ENCODE measurements around the gene GABBR1.

The GABBR1 gene

DNA sequence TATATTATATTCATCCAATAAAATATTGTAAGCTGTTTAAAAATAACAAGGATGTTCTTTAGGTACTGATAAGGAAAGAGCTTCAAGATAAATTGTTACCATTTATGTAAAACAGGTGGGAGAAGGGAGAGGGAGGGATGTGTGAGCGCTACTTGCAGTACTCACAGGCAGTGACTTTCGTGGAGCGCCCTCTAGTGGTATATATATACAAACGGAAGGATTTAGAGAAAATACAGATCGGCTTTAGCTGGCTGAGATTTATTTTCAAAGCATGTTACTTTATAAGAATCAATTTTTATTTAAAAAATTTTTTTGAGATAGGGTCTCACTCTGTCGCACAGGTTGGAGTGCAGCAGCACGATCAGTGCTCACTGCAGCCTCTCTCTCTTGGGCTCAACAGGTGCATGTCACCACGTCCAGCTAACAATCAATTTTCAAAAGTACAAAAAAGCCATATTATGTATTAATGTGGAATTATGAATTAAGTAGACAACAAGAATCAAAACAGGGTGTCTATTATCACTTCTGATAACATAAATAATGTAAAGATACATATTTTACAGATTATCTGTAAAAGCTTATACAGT lies 20.6 kb upstream of the GABBR1 start:
- DNase-seq = peak in 17 of 51 donors; percentile 8 to 86 (median 31)

DNA sequence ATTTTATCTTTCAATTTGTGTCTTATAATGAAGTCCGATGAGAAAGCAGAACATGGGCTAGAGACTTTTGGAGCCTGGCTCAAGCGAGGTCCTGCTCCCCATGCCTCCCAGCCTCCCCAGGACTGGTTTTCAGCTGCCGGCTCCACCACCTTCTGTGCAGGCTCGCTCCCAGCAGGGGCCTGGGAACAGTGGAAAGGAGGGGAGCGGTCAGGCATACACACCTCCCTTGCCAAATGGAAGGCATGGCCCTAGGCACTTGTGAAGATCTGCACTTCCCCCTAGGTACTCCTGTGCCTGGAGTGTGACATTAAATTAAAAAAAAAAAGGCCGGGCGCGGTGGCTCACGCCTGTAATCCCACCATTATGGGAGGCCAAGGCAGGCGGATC lies 19.2 kb upstream of the GABBR1 start:
- no peak for DNase-seq

DNA sequence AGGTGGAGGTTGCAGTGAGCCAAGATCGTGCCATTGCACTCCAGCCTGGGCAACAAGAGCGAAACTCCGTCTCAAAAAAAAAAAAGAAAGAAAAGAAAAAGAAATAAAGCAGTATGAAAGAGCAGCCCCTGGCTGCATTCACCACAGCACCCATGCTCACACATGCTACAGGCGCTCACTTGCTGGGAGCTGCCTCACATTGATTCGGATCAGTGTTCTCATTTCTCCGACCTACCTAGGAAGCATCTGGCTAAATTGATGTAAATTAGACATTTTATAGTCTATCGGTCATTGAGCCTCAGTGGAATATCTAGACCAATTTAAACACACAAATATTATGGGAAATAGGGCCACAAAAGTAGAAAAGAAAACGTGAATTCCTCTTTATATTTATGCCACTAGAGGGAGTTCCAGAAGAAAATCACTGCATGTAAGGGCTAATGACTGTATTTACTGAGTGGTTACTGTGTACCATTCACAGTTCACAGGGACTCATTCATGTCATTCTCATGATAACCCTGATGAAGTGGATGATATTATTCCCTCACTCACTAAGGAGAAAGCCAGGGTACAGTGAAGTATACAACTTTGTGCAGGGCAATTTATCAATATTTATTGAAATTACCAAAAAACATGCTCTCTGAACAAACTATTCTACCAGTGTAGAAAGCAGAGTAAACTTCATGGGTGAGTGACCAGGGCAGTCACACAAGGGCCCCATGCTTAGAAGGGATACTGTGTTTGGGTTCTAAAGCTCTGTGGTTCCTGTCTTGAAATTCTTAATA lies 18.6 kb upstream of the GABBR1 start:
- DNase-seq = peak in 2 of 51 donors; percentile 6 to 40

GRCh38 chr6:29649701-29650673 lies 17.0 kb upstream of the GABBR1 start:
- DNase-seq = peak; percentile 37 to 99 (median 95)

- DNase-seq = no peak
Measured at GRCh38 chr6:29647927-29648642, 15.1 kb upstream of the GABBR1 start.

DNA sequence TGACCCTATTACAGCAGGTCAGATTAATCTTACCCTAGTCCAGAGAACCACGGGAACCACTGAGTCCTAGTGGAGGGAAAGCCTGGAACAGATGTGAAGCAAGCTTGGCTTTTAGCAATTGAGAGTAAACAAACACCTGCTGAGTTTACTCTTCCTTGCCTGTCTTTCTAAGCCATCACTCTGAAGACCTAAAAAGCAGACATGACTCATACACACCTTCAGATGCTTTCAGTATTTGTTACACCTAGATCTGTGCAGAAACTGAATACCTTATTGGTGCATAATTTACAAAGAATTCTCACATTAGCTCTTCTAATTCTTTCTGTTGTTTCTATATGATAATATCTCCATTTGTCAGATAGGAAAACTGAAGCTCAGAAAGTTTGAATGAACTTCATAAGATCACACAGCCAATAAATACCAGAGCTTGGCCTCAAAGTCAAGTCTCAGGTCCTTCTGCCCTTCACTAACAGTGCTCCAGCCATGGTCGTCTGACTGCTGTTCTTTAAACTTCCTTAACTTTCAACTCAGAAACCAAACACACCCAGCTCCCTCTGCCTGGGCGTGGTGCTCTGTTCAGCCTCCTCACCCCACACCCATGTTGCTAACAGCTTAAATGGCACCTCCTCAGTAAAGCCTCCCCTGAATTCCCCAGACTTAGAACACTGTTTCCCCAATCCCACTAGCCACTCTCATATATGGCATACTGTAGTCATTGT lies 8.6 kb upstream of the GABBR1 start:
- no peak for DNase-seq

GRCh38 chr6:29637247-29637646 lies 4.3 kb upstream of the GABBR1 start:
- no peak for DNase-seq

DNA sequence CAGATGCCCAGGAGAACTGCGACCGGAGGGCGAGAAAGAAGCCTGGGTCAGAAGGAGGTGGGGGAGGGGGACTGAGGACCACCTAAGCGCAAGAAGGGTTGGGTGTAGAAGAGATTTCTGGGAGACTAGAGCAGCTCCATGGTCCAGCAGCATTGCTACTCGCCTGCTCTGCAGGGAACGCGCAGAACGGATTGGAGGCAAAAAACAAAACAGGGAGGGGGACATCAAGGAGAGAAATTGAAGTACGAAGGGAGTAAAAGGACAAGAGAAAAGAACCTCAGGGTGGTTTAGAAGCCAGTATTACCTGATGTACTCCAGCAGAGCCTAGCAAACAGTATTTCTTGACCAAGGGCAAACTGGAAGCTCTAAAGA lies 537 bp upstream of the GABBR1 start:
- DNase-seq = no peak

DNA sequence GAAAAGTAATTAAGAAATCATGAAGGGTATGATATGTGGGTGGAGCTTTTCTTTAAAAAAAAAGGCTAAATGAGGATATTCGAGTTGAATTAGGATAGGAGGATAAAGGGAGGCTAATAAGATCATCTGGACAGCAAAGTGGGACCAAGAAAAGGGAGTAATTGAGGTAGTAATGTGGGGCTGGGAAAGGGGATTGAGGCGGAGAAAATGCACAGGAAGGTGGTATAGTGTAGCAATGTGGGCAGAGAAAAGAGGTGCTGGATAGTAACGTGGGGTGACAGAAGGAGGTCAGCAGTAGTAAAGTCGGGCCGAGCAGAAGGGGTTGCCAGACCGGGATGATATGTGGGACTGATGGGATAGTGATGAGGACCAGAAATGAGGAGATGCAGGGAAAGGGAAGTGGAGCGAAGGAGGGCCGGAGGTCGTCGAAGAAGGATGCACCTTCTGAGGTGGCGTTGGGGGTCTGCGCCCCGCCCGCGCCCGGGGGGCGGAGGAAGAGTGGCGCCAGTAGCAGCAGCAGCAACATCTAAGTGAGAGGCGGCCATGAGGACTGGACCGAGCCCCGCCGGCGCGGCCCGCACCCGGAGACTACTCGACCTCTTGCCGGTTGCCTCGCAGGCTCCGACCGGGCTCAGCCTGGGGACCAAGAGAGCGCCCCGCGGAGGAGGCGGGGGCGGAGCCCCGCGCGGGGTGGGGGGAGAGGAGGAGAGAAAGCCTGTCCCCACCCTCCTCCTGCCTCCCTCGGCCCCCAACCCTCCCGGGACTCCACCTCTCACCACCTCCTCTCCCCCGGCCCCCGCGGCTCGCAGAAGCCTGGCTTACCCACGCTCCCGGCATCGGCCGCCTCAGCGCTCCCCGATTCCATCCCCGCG lies 887 bp downstream of the GABBR1 start:
- peak in 37 of 51 donors; percentile 17 to 74 (median 53) for DNase-seq

- no peak for DNase-seq
Measured at GRCh38 chr6:29631209-29631810, 1.7 kb downstream of the GABBR1 start.

GRCh38 chr6:29630315-29630714 lies 2.7 kb downstream of the GABBR1 start:
- no peak for DNase-seq

GRCh38 chr6:29629571-29629970 lies 3.4 kb downstream of the GABBR1 start:
- no peak for DNase-seq

- peak in 44 of 51 donors; percentile 13 to 81 (median 65) for DNase-seq
Measured at GRCh38 chr6:29628419-29629281, 4.3 kb downstream of the GABBR1 start.

GRCh38 chr6:29627755-29628418 lies 5.1 kb downstream of the GABBR1 start:
- peak in 42 of 51 donors; percentile 22 to 79 (median 61) for DNase-seq

DNA sequence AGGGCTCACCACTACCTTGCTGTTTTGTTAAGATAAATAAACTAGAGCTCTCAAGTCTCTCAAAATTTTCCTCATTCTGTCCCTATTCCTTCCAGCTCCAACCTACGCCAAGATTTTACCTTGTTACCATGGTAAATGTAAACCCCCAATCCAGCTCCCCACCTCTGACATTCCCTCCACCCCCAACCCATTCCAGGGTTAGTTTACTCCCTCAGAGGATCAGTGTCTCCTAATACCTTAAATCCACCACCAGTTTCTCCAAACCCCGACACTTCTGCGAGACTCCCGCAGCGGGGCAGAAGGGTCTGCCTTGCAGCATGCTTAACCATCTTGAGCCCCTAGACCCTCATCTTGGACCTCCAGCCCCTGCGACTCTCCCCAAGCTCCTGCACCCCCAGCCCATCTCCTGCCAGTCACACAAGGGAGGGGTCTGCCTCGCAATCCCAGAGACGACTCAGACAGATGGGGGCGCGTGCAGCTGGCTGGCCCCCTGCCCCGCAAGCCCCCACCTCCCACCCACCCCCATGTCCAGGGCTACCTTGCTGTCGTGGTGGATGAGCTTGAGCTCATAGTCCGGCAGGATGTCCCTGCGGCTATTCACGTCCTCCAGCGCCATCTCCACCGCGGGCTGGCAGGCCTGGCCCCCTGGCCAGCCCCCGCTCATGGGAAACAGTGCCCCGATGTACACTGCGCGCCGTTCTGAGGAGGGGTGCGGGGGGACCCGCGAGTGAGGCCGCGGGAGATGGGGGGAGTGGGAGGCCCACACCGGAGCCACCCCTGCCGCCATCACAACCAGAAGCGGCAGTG lies 5.8 kb downstream of the GABBR1 start:
- peak in 2 of 51 donors; percentile 32 to 64 for DNase-seq

DNA sequence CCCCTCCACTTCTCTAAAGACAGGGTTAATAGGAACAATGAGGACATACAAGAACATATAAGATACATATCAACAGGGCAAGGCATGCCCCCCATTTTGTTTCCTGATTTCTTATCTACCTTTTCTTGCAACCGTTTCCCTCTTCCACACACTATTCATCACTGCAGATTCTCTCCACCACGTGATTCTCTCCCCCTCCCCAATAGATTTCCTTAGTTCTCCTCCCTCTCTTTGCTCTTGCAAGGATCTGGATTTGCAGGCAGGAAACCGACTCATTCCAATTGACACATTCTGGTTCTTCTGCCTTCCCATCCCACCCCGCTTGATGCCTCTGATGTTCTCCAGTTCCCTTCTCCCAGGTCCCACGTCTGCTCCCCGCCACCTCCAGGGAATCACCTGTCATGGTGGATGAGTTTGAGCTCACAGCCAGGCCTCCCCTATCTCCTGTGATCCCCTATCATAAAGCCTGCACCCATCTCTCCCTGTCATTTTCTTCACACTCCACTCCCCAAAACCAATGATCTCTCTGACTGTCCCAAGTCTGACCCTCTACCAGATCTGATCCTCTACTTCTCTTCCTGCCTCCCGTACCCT lies 7.5 kb downstream of the GABBR1 start:
- DNase-seq = no peak

All from hypothalamus (tissue), 51 donors.